K562 (cell line): ENCODE results near the gene MBD3L4.
"Not testable (repeated sequence)": the region's sequence is repeated elsewhere in the genome, so short reads cannot be mapped to it uniquely, and the experiment has no call there.

Experiments used
- EGR1 ChIP-seq: fragments of 450-650 bp; conservative IDR thresholded peaks from 2 replicates; pipeline ENCODE4 v1.6.1; 2017; ENCODE audit warnings: mild to moderate bottlenecking
- TAF1 ChIP-seq: IDR thresholded peaks from 2 replicates; pipeline ENCODE4 v1.6.1; 2011; ENCODE audit warnings: mild to moderate bottlenecking, low read length, moderate library complexity; ENCODE audit not compliant: insufficient read depth, control insufficient read depth, severe bottlenecking; ENCODE audit errors: extremely low read depth
- ZNF384 ChIP-seq: IDR thresholded peaks from 2 replicates; pipeline ENCODE4 v1.6.1; 2012; ENCODE audit warnings: low read depth, low read length, improper control_type of control experiment

GRCh38 chr19:7049021-7049420 is 9.0 kb upstream of the MBD3L4 start, which contains the start of gene MBD3L2:
- TF ChIP-seq EGR1, ZNF384, TAF1: not testable (repeated sequence)
